GM20431 (cell line): Measurements from ENCODE around the gene DDX41.

Experiments
- in situ Hi-C: fragments of 300-500 bp; cut with MseI, MboI; formaldehyde crosslinking; loops from one replicate; pipeline ENCODE4 v1.15.0; 2020; ENCODE audit warnings: low sequenced_read_pairs; ENCODE audit not compliant: unreplicated experiment

DDX41 gene

DNA sequence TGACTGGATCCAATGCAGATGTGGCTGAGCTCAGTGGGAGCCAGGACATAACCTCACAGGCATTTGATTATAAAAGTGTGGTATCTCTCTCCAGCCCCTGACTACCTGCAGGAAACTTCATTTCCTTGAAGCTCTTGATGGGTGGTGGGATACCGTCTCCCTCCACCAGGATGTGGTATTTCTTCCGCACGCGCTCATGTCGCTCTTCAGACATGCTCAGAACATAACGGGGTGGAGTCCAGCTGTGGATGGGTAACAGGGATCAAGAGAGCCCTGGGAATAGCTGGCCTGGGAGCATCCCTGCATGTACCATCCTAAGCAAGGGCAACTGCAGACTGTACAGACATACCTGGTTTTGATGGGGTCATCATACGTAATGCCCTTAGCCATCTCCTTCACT, 1.2 kb downstream of the DDX41 start:
- in situ Hi-C loops: no loop called here

DNA sequence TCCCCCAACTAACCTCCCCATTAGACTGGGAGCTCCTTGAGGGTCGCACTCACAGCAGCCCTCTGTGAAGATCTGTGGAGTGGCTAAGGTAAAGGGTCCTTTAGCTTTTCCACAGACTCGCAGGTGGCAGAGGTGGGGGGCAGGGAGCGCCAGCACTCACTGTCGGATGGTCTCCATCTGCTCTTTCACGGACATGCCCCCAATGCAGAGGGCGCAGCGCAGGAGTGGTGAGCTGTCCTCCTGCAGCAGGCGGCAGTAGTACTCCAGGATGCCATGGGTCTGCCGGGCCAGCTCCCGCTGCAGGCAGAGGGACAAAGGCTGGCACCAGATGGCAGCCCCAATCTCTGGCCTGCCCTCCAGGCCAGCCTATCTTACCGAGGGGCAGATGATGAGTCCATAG, 2.2 kb downstream of the DDX41 start:
- in situ Hi-C loops: no loop called here

DNA sequence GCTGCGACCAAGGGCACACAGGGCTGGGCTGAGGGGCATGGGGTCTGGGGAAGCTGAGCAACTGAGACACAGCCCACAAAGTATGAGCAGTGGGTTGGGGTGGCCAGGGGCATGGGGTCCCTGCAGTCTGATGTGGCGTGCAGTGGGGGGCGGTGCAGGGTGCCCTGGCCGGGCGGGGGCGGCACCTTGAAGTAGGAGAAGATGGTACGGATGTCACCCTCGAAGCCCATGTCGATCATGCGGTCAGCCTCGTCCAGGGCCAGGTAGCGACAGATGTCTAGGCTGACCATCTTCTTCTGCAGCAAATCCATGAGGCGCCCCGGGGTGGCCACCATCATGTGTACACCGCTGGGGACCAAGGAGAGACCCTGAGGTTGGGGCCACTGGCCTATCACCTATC, 3.3 kb downstream of the DDX41 start:
- in situ Hi-C loops: no loop called here

DNA sequence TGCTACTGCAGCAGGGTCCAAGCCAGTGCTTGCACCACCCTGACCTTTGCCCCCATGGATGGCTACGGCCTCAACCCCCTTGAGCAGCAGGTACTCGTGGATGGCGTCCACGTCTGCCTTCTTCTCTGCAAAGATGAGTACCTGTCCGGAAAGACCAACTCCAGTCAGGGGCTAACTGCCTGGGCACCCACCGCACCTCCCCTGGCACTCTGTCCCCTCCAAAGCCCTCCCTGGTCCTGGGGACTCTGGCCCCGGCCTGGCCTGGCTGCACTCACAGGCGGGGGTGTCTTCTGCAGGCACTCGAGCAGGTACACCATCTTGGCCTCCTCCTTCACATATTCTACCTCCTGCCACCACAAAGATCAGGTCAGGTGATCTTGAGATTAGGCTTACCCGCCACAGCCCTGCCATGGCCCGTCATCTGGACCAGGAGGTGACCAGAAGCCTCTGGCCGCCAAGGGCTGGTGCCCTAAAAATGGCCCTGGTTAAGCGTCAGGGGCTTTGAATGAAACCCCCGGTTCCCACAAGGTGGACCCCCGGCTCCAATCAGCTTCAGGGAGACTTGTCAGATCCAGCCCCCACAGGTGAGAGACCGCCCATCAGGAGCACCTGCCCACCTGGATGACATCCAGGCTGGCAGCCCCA, 3.9 kb downstream of the DDX41 start:
- in situ Hi-C loops: no loop called here

DNA sequence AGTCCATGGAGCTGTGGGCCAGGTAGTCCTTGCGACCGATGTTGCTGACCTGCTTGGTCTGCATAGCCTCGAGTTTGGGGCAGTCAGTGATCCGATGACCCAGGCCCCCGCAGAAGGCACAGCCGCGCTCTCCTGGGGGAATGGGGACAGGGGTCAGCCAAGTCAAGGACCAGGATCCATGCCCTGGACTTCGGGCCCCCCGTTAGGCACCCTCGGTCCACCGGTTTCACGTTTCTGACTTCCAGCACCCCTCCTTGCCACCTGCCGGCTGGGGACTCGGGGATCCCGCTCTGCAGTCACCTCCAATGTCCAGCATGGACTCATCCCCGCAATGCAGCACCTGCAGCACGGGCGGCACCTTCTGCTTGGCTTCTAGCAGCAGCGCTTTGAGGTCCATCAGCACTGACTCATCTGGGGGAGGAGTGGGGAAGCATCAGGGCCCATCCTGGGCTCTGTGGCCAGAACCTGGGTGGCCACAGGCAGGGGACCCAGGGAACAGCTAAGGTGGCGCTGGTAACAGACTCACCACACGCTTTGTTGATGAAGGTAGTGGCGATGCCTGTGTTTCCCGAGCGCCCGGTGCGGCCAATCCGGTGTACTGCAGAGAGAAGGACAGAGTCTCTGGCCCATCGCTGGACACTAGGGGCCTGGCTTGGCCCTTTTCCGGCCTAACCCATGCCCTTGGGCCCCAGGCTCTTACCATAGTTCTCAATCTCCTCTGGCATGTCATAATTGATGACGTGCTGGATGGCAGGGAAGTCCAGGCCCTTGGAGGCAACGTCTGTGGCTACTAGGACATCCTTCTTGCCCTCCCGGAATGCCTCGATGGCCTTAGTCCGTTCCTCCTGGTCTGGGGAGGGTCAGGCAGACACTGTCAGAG, 4.7 kb downstream of the DDX41 start:
- in situ Hi-C loops: no loop called here

DNA sequence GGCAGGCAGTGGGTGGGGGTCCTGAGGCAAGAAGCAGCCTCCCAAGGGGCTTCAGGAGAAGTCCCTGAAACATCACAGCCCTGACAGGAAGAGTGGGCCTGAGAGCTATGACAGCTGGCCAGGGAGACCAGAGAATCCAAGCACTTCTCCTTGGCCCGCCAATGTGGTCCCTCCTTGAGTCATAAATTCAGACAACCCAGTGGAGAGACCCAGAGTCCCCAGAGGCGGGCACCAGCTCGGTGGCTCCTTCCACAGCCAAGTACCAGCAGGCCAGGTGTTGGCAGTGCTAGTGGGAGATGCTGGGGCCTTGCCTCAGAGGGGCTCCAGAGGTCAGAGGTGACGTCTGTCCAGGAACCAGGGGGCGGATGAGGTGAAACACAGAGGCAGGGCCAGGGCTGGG, 5.6 kb downstream of the DDX41 start:
- in situ Hi-C loops: no loop called here

DNA sequence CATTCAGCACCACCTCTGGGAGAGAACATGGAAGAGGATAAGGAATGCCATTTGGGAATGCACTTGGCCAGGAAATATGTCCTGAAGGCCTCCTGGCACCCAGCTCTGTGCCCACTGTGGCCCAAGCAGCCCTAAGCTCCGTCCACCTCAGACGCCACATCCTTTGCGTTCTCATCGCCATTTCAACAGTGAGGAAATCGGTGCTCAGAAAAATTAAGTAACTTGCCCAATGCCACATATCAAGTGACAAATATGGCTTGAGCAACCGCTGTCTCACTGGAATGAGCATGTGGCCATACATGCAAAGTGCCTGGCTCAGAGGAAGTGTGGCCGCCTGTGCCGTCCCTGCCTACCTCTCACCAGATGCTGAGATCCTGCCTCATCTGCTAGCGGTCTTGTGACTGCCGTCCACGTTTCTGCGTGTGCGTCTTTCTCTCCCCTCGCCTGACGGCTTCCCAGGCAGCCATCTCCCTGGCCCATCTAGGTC, 6.2 kb downstream of the DDX41 start:
- in situ Hi-C loops: no loop called here

DNA sequence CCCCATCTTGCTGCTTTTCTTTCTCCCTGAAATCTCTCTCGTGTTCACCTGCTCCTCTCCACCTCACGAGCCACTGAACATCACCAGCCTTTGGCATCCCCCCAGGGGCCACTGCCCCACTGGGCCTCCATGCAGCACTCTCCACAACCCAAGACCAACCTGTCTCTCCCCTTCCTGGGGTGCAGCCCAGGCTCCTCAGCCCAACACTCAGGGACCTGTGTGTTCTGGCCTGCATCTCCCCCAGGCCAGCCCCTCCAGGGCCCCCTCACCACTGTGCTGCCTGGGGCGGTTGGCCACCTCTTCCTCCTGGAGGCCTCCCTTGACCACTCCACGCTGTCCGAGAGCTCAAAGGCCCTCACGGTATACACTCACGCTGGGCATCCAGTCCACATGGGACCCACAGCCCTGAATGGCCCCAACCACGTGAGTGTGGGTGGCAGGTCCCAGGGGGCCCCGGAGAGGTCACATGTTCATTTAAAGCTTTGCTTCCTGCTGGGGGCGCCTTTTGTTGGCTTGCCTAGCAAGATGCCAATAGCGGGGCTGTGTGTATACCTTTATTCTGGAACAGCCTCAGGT, 6.7 kb downstream of the DDX41 start:
- in situ Hi-C loops: no loop called here

DNA sequence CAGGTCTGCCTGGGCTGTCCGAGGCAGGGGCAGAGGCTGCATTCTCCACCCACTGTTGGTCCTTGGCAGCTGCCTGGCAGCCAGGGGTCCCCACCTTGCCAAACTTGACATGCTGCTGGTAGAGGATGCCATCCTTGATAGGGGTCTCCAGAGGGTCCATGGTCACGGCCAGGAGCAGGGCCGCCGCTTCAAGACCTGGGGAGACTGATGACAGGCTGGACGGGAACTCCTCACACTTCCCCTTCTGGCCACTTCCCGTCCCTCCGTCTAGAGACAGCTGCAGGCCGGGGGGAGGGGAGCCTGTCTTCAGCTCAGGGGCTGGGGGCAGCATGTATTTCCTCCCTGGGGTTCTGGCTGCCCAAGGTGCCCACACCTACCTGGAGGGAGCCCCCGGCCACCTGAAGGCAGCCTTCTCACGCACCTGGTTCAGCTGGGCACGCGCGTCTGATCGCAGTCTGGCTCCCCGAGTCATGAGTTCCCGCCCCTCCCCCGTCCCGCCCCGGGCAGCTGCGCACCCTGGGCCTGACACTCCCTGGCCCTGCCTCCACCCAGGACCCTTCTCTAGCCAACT, 7.3 kb downstream of the DDX41 start, which contains the start of gene DOK3:
TSS of gene DOK3 (minus strand) at position 446 of the 571 bp plus-strand sequence. CDS start at position 160, 286 bp downstream.
- in situ Hi-C loops: no loop called here

DNA sequence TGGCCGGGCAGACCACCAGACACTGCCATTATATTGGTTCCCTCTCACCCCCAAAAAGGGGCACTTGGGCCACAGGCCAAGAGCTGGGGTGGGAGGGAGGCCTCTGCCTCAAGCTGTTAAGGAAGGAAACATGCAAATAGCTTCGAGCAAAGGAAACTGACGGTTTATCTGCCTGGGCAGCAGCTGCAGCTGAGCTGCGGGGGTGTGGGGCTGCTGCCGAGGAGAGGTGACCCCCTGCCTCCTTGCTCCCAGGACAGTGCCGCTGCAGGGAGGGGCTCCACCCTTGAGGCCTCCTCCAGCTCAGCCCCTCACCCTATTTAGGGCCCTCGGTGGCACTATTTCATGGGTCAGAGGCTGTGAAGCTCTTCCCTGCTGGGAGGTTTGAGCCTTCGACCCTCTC, 7.9 kb downstream of the DDX41 start:
- in situ Hi-C loops: no loop called here

DNA sequence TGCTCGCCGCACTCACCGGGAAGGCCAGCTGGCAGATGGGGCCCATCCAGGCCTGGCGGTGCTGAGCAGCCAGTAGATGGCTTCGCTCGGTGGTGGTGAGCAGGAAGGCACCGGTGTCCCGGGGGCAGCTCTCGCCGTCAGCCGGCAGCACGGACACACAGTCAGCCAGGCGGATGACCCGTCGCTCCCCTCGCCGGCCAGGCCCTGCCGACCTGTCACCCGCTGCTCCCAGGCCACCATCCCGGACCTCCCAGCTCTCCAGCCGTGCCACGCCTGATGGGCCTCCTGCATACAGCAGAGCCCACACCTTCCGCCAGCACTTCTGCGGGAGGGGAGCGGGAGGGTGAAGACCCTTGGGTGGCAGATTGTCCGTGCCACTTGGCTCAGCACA, 8.5 kb downstream of the DDX41 start:
- in situ Hi-C loops: no loop called here

DNA sequence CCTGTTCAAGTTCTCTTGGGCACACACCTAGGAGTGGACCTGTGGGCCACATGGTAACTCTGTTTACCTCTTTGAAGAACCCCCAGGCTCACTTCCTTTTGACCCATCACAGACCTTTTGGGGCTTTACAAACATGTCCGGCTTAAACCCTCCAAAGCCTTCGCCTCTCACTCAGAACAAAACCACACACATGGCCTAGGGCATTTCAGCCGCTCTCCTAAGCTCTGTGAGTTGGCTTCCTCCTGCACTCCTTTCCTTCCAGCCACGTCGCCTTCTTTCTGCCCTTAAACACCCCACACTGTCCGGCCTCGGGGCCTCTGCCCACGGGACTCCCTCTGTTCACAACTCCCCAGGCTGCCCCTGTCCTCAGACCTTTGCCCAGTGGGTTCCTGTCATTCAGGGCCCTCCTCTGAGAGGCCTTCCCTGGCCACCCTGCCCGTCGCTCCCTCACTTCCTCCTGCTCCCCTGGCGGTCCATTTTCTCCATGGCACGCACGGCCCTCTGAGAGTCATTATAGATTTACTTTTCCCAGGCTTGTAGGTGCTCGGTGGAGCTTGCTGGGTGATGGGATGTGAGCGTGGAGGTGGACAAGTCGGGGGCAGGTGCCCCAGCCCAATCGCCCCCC, 9.1 kb downstream of the DDX41 start:
- in situ Hi-C loops: no loop called here

DNA sequence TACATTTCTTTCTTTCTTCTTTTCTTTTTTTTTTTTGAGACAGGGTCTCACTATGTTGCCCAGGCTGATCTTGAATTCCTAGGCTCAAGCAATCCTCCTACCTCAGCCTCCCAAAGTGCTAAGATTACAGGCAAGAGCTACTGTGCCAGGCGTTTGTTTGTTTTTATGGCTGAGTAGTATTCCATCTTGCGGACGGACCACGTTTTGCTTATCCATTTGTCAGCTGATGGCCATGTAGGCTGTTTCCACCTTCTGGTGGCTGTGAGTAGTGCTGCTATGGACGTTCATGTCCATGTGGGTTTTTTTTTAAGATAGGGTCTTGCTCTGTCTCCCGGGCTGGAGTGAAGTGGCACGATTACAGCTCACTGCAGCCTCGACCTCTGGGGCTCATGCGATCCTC, 9.6 kb downstream of the DDX41 start:
- in situ Hi-C loops: no loop called here

DNA sequence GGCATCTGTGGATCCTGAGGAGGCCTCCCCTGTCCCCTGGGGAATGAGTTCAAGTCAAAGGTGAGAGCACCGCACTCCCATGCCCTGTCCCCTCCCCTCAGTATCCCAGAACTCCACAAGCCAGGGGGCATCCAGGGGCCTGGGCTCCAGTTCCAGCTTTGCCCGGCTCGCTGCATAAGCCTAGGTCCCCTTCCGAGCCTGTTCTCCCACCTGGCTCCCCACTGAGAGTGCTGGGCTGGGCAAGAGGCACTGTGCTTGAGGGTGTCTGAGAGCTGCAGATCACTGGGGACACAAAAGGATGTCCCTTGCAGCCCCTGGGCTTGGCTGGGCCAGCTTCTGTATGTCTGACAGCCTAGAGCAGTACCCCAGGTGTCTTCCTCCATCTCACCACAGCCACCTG, 11.7 kb downstream of the DDX41 start:
- in situ Hi-C loops: no loop called here

DNA sequence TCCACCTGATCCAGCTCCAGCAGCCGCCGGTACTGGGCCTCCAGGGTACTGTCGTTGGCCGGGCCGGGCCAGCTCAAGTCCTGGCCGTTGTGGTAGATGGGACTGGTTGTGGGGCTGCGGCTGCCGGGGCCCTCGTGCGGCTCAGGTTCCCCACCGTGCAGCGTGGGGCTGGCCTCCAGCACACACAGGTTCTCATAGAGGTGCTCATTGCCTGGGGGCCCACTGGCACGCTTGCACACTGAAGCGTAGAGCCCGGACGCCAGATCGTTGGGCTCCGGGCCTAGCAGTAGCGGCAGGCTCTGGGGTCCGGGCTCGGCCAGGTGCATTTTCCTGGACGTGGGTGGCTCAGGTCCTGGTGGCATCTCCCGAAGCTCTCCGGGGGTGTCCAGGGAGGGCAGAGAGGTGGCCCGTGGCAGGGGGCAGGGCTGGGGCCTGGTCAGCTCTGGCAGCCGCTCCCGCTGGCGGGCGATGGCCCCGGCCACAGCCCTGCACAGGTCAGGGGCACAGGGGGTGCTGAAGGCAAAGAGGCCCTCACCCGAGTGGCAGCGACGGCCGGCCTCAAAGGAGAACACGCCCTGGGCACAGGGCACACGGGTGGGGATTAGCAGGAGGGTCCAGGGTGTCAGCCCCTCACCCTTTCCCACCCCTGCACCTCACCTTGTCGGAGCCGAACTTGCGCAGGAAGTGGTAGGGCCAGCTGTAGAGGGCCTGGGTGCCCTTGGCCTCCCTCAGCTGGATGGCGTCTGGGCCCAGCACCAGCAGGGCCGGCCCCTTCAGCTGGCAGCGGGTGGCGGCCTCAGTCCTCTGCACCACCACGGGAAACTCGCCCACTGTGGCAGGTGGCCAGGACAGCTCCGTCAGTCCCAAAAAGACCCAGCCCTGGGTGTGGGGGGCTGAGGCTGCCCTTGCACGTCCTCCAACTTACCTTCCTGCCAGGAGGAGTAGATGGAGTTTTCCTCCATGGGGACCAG, 12.4 kb downstream of the DDX41 start:
- in situ Hi-C loops: no loop called here

DNA sequence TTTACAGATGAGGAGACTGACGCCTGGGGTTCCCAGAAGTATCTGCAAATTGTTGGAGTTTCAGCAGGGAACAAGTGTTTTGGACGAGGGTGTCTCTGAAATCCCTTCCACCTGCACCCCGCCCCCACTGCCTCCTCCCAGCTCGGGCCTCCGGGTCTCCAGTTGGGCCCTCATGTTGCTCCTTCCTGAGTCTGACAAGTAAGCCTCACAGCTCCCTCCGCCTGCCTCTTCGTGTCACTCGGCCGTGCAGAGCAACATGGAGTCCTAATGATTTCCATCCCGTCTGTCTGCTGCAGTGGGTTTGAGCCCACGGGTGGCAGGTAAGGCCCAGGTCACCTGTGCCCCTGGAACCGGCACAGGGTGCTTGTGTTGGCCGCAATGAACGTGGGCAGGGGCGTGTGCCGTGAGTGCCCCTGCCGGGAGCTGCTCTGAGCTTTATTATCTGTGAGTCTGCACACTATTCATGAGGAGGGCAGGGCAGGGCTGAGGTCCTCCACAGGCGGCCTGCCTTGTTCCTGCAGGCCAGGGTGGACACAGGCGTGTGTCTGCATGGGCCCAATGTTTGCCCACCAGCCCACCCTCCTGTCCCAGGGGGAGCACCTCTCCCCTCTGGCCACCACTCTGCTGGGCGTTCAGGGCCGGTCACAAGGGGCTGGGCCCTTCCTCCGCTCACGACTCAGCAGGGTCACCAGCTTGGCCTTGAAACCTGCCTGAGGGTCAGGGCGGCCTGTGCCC, 13.2 kb downstream of the DDX41 start:
- in situ Hi-C loops: no loop called here

DNA sequence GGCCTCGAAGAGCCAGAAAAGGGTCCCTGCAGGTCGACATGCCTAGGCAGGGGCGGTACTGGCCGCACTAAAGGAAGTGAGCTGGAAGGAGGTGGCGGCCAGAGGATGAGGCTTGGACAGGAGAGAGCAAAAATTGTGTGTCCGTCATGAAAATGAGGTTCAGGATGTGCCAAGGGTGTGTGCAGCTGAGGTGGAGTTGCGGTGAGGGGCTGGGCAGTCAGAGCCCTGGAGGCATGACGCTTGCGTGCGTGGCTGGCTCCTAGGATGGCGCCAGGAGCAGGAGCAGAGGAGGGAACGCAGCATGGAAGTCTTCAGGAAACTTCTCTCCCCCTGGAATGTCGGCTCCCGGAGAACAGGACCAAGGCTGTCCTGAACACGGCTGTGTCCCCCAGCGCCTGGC, 13.9 kb downstream of the DDX41 start:
- in situ Hi-C loops: no loop called here

DNA sequence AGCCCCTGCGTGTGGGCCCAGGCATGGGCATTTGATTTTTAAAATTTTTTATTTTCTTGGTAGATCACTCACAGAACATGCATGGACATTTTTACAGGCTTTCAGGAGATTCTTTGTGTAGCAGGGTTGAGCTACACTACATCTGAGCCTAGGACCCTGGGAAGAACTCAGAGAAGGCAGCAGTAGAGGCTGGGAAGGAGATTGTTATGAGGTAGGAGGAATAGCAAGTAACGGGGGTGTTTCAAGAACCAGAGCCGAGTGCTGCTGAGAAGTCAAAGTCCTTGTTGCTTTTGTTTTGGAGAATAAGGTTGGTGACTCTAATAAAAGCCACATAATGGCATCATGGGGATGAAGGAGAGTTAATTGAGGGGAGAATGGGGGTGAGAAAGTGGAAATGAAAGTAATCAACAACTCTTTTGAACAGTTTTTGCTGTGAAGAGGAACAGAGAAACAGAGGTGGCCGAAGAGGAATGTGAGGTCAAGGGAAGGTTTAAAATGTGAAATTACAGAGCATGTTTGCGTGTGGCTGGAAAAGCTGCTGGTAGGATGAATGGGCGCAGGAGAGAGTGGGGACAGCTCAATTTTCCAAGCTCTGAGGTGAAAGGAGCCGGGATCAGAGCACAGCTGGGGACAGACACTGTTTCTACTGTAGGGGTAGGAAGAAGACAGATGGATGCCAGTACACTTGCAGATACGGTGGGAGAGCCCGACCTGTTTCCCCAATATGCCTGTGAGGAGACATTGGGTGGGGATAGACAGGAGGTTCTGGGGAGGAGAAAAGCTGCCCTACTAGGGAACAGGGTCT, 14.7 kb downstream of the DDX41 start:
- in situ Hi-C loops: no loop called here
